Muscle layer of colon (tissue), 2 donors: Measurements from ENCODE around the gene LMX1B.

Experiments
- H3K27ac ChIP-seq: one replicate; pipeline ENCODE4 v1.7.0; 2013; ENCODE audit warnings: low read depth, mild to moderate bottlenecking, low read length, moderate library complexity
- H3K27me3 ChIP-seq, 2 donors: one replicate each; pipeline ENCODE4 v1.7.0; 2013; ENCODE audit warnings: low read length in 2 of 2, mild to moderate bottlenecking in 2 of 2; ENCODE audit not compliant: insufficient read depth in 2 of 2, control insufficient read depth in 1 of 2
- H3K36me3 ChIP-seq: one replicate; pipeline ENCODE4 v1.7.0; 2013; ENCODE audit warnings: mild to moderate bottlenecking, low read length; ENCODE audit not compliant: insufficient read depth
- H3K4me1 ChIP-seq: one replicate; pipeline ENCODE4 v1.7.0; 2013; ENCODE audit warnings: mild to moderate bottlenecking, low read length; ENCODE audit not compliant: insufficient read depth
- H3K4me3 ChIP-seq, 2 donors: one replicate each; pipeline ENCODE4 v1.7.0; 2013; ENCODE audit warnings: low read length in 2 of 2, low read depth in 1 of 2, mild to moderate bottlenecking in 1 of 2, moderate library complexity in 1 of 2
- H3K9ac ChIP-seq: one replicate; pipeline ENCODE4 v1.7.0; 2013; ENCODE audit warnings: low read length
- H3K9me3 ChIP-seq: one replicate; pipeline ENCODE4 v1.7.0; 2013; ENCODE audit warnings: mild to moderate bottlenecking, low read length
- donor health status: abdominal sarcoma.
- donor health status: Adenocarcinoma of cecum.

LMX1B gene

GRCh38 chr9:126668058-126668457, 54.3 kb downstream of the LMX1B start:
- H3K9ac ChIP-seq: no peak overlapping the region
- H3K27ac ChIP-seq: no peak overlapping the region
- no peaks in the 10 kb centered on the region for H3K9me3 ChIP-seq
- peaks cover 16 to 57% of the 10 kb centered on the region in 2 donors for H3K27me3 ChIP-seq
- no peak overlapping the region for H3K4me3 ChIP-seq
- H3K4me1 ChIP-seq: peaks cover 8% of the 10 kb centered on the region
- no peaks in the 10 kb centered on the region for H3K36me3 ChIP-seq

GRCh38 chr9:126669108-126669507, 55.4 kb downstream of the LMX1B start:
- Histone ChIP-seq H3K9ac (no peak overlapping the region), H3K4me1 (peaks cover 8% of the 10 kb centered on the region), H3K9me3 (no peaks in the 10 kb centered on the region), H3K27ac (no peak overlapping the region), H3K27me3 (peaks cover 15 to 61% of the 10 kb centered on the region in 2 donors), H3K36me3 (no peaks in the 10 kb centered on the region), H3K4me3 (no peak overlapping the region)

GRCh38 chr9:126670270-126670669, 56.5 kb downstream of the LMX1B start:
- H3K27me3 ChIP-seq: peaks cover 26 to 63% of the 10 kb centered on the region in 2 donors
- H3K9ac ChIP-seq: no peak overlapping the region
- no peak overlapping the region for H3K4me3 ChIP-seq
- H3K9me3 ChIP-seq: no peaks in the 10 kb centered on the region
- H3K4me1 ChIP-seq: peaks cover 3% of the 10 kb centered on the region
- no peak overlapping the region for H3K27ac ChIP-seq
- no peaks in the 10 kb centered on the region for H3K36me3 ChIP-seq

- Histone ChIP-seq H3K27ac (no peak overlapping the region), H3K9ac (no peak overlapping the region), H3K36me3 (no peaks in the 10 kb centered on the region), H3K9me3 (no peaks in the 10 kb centered on the region), H3K4me3 (no peak overlapping the region), H3K27me3 (peaks cover 31 to 60% of the 10 kb centered on the region in 2 donors), H3K4me1 (no peaks in the 10 kb centered on the region)
Observed at GRCh38 chr9:126671381-126671831, 57.7 kb downstream of the LMX1B start.

- H3K36me3 ChIP-seq: no peaks in the 10 kb centered on the region
- H3K4me3 ChIP-seq: no peak overlapping the region
- no peaks in the 10 kb centered on the region for H3K9me3 ChIP-seq
- H3K4me1 ChIP-seq: no peaks in the 10 kb centered on the region
- no peak overlapping the region for H3K27ac ChIP-seq
- H3K9ac ChIP-seq: no peak overlapping the region
- peaks cover 36 to 66% of the 10 kb centered on the region in 2 donors for H3K27me3 ChIP-seq
Observed at GRCh38 chr9:126671983-126672382, 58.3 kb downstream of the LMX1B start.

- no peaks in the 10 kb centered on the region for H3K4me1 ChIP-seq
- no peak overlapping the region for H3K4me3 ChIP-seq
- no peak overlapping the region for H3K9ac ChIP-seq
- H3K27ac ChIP-seq: no peak overlapping the region
- H3K36me3 ChIP-seq: no peaks in the 10 kb centered on the region
- peaks cover 36 to 67% of the 10 kb centered on the region in 2 donors for H3K27me3 ChIP-seq
- no peaks in the 10 kb centered on the region for H3K9me3 ChIP-seq
Observed at GRCh38 chr9:126672634-126673284, 59.0 kb downstream of the LMX1B start.

- no peak overlapping the region for H3K4me3 ChIP-seq
- H3K36me3 ChIP-seq: no peaks in the 10 kb centered on the region
- H3K9me3 ChIP-seq: no peaks in the 10 kb centered on the region
- H3K27ac ChIP-seq: no peak overlapping the region
- H3K9ac ChIP-seq: no peak overlapping the region
- H3K4me1 ChIP-seq: no peaks in the 10 kb centered on the region
- peaks cover 33 to 68% of the 10 kb centered on the region in 2 donors for H3K27me3 ChIP-seq
Observed at GRCh38 chr9:126673689-126674364, 60.1 kb downstream of the LMX1B start.

GRCh38 chr9:126674365-126675146, 60.8 kb downstream of the LMX1B start:
- Histone ChIP-seq H3K4me3 (no peak overlapping the region), H3K36me3 (no peaks in the 10 kb centered on the region), H3K9ac (no peak overlapping the region), H3K4me1 (no peaks in the 10 kb centered on the region), H3K27me3 (peaks cover 32 to 68% of the 10 kb centered on the region in 2 donors), H3K27ac (no peak overlapping the region), H3K9me3 (no peaks in the 10 kb centered on the region)

GRCh38 chr9:126675147-126675467, 61.4 kb downstream of the LMX1B start:
- H3K9me3 ChIP-seq: no peaks in the 10 kb centered on the region
- H3K27ac ChIP-seq: no peak overlapping the region
- no peak overlapping the region for H3K4me3 ChIP-seq
- H3K9ac ChIP-seq: no peak overlapping the region
- H3K27me3 ChIP-seq: peaks cover 32 to 68% of the 10 kb centered on the region in 2 donors
- no peaks in the 10 kb centered on the region for H3K4me1 ChIP-seq
- H3K36me3 ChIP-seq: no peaks in the 10 kb centered on the region

GRCh38 chr9:126676102-126676684, 62.5 kb downstream of the LMX1B start:
- H3K4me1 ChIP-seq: no peaks in the 10 kb centered on the region
- H3K4me3 ChIP-seq: no peak overlapping the region
- H3K27me3 ChIP-seq: peaks cover 26 to 72% of the 10 kb centered on the region in 2 donors
- no peak overlapping the region for H3K9ac ChIP-seq
- no peaks in the 10 kb centered on the region for H3K9me3 ChIP-seq
- H3K27ac ChIP-seq: no peak overlapping the region
- no peaks in the 10 kb centered on the region for H3K36me3 ChIP-seq

GRCh38 chr9:126676685-126677143, 63.0 kb downstream of the LMX1B start:
- no peaks in the 10 kb centered on the region for H3K4me1 ChIP-seq
- no peak overlapping the region for H3K27ac ChIP-seq
- no peaks in the 10 kb centered on the region for H3K36me3 ChIP-seq
- H3K4me3 ChIP-seq: no peak overlapping the region
- H3K9me3 ChIP-seq: no peaks in the 10 kb centered on the region
- H3K27me3 ChIP-seq: peaks cover 26 to 67% of the 10 kb centered on the region in 2 donors
- H3K9ac ChIP-seq: no peak overlapping the region
